Measurements from ENCODE around the gene CHDH.

Gene CHDH

DNA sequence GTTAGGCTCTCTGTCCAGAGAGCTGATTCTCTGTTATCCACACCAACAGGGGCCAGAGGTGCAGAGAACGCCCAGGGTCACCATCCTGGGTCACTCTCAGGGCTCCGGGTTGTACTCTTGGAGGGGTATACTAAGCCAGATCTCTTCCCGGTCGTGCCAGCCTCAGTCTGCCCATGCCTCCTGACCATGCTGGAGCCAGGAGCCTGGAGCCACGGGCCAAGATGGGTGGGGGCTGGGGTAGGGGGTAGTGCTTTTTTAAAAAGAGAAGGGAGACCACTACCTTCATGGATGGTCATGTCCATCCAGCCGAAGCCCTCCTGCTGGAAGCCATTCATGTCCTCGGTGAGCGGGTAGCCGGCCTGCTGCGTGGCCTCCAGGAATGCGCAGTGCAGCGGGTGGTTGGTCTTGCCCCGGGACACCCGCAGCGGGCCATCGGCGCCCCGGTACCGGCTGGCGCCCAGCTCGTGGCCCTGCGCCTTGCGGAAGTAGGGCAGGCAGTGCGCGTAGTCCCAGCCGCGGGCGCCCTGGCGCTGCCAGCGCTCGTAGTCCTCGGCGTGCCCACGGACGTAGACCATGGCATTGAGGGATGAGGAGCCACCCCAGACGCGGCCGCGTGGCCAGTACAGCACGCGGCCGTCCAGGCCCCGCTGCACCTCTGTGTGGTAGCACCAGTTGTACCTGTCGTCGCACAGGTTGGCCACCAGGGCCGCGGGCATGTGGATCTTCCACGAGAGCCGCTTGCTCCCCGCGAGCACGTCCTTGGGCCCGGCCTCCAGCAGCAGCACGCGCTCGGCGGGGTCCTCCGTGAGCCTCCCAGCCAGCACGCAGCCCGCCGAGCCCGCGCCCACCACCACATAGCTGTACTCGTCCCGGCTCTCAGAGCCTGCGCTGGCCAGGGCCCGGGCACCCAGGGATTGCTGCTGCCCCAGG, 22.9 kb downstream of the CHDH start:
- DNase-seq = no peak

DNA sequence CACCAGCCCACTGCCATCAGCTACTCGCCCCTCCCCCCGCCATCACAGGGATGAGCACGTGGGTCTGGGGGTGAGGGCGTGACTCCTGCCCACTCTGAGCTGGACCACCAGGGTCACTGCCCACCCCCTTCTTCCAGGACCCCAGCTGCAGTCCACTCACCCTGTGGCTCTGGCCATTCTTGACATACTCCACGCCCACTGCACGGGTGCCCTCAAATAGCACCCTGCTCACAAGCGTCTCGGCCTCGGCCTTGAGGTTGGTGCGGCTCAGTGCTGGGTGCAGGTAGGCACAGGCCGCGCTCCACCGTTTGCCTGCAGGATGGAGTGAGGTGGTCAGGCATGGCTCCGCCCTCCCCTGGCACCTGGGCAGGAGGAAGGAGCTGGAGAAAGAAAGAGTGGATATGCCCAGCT, 23.9 kb downstream of the CHDH start:
- no peak for DNase-seq

GRCh38 chr3:53821631-53822121, 24.5 kb downstream of the CHDH start:
- no peak for DNase-seq

DNA sequence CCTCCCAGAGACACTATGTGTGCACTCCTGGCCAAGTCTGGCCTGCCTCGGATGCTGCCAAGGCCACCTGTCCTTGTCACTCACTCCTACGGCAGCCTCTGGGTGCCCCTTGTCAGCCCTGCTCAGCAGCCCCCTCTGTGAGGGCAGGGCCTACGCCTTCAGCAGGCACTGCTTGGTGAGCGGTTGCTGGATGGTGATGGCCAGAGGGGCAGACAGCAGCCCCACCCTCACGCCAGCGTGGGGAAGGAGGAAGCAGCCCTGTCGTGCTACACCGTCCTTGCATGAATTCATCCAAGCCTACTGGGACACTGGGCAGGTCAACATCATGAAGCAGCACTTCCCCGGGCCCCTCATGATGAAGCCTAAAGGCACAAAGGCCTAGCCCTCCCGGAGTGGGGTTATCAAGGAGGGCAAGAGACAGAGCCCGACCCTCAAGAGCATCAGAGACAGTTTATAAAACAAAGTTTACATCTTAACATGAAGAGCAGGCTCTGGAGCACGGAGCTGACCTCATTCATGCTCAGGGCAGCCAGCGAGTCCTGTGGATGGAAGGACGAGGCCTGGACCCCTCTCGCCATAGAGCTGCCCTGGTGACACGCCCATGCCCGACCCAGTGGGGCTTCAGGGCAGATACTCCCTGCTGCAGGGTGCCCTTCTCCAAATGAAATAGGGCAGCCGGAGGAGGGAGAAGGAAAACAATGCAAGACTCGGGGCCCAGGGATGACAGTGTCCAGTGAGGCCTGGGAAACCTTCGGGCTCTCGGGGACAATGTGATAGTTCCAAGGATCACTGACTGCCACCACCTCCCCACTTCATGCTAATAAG, 25.3 kb downstream of the CHDH start:
- no peak for DNase-seq

DNA sequence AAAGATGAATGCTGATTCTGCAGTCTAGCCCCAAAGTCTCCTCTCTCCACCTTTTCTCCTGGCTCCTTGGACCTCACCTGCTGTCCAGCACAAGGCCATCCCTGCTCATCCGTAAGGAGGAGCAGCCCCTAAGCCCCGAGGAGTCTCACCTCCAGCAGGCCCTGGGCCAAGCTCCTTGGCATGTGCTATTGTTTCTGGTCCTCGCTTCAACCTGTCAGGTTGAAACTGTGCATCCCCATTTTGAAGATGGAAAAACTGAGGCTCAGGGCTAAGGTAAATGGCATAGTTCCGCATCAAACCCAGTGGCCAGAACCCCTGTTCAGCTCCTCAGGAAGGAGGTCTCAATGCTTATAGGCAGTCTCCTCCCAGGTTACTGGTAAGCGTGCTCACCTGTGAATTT, 26.1 kb downstream of the CHDH start:
- DNase-seq = no peak

GRCh38 chr3:53819163-53819868, 26.9 kb downstream of the CHDH start:
- DNase-seq = no peak

DNA sequence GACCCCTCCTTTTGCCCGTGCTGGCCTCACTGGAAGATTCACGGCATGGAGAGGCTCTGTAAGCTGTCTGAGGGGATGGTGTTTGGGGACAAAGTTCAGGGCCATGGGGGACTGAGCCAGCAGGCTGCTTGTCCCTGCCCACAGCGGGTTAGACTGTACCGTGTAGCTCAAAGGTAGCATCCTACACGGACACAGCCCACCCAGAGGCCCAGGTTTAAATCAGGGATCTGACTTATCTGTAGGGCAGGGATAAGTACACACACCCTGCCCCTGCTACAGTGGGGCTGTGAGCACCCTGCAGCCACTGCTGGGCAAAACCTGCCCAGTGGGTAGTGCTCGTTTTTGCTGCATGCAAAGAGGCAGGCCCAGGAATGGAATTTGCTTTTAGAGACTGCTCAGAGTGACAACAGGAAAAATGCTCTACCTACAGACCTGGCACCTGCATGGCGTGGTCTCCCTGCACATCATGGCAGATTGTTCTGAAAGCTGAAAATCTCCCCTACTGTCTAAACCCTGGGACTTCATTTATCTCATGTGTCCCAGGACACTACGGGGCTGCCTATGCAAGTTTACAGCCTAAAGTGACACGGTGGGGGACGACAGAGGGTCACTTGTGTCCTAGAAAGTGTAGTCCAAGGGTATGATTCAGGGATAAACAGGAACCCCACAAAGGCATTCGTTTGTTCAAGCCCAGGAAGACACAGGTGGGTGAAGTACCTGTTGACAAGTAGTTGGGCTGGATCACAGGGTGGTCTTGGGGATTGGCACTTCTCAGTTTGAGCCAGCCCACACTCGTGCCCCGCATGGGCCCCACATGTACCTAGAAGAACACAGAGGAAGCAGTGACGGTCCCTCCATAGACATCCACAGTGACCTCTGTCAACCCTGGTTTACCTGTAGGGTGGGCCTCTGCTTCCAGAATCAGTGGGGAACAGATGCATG, 27.7 kb downstream of the CHDH start:
- DNase-seq = no peak

- DNase-seq = no peak
Observed at GRCh38 chr3:53817809-53818208, 28.4 kb downstream of the CHDH start.

GRCh38 chr3:53817211-53817610, 29.0 kb downstream of the CHDH start:
- DNase-seq = no peak

GRCh38 chr3:53816425-53816824, 29.8 kb downstream of the CHDH start:
- no peak for DNase-seq

- DNase-seq = no peak
Observed at GRCh38 chr3:53815651-53816050, 30.6 kb downstream of the CHDH start.

- DNase-seq = no peak
Observed at GRCh38 chr3:53815067-53815466, 31.2 kb downstream of the CHDH start.

DNA sequence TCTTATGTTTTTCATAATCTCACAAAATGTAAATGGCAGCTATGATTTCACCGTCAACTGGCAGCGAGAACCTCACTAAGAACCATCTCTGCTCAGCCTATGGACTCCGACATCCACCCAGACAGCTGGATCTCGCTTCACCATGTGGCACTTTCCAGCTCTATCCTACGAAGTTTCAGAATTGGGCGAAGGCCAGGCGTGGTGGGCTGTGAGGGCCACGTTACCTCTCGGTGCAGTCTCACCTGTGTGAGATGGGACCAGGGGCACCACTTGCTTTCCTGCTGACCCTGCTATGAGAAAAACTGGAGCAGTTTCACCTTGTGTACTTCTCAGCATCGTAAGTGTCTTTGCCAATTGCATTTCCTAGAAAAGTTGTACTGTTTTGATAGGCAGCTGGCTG, 32.3 kb downstream of the CHDH start:
- no peak for DNase-seq

DNA sequence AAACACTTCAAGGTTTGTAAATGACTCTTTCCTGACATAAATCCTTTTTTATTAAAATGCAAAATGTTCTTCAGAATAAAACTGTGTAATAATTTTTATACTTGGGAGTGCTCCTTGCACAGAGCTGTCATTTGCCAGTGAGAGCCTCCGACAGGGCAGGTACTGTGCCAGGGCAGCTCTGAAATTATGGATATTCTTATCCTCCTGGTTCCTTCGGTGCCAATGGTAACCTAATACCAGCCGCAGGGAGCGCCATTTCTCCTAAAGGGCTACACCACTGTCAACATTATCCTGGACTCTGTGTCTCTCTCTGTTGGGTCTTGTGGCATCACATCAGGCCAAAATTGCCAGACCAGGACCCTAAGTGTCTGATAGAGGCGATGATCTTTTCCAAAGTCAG, 33.0 kb downstream of the CHDH start:
- no peak for DNase-seq

DNA sequence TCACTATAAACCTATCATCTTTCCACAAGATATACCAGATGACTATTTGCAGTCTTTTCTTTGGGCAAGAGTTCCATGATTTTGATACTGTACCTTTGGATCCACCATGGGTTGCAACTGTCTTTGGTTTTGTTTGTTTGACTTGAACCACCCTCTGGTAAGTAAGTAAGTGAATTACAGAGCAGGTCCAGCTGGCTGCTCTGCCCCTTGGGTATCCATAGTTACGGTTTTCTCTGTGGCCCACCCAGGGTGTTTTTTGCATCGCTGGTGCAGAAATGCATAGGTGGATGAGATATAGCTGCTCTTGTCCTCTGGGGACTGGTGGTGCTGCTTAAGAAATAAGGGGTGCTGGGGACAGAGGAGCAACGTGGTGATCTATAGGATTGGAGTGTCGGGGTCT, 33.8 kb downstream of the CHDH start:
- no peak for DNase-seq

DNA sequence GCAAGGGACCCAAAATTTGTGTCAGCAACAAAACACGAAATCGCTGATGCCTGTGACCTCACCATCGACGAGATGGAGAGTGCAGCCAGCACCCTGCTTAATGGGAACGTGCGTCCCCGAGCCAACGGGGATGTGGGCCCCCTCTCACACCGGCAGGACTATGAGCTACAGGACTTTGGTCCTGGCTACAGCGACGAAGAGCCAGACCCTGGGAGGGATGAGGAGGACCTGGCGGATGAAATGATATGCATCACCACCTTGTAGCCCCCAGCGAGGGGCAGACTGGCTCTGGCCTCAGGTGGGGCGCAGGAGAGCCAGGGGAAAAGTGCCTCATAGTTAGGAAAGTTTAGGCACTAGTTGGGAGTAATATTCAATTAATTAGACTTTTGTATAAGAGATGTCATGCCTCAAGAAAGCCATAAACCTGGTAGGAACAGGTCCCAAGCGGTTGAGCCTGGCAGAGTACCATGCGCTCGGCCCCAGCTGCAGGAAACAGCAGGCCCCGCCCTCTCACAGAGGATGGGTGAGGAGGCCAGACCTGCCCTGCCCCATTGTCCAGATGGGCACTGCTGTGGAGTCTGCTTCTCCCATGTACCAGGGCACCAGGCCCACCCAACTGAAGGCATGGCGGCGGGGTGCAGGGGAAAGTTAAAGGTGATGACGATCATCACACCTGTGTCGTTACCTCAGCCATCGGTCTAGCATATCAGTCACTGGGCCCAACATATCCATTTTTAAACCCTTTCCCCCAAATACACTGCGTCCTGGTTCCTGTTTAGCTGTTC, 34.9 kb downstream of the CHDH start:
- DNase-seq = no peak

DNA sequence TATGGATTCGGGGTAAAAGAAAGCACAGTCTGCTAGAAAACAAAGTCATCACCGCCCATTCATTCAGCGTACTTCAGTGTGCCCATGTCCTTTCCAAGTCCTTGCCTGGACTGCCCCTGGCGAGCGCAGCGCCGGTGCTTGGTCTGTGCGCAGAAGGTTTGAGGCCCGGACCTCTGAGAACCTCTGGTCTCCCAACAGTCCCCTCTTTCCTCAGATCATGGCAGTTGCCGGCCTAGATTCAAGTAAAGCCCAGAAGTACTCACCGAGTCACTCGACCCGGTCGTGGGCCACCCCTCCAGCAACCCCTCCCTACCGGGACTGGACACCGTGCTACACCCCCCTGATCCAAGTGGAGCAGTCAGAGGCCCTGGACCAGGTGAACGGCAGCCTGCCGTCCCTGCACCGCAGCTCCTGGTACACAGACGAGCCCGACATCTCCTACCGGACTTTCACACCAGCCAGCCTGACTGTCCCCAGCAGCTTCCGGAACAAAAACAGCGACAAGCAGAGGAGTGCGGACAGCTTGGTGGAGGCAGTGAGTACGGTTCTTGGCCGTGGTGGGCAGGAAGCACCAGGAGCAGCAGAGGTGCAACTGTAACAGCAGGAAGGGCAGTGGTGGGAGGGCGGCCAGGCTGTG, 36.3 kb downstream of the CHDH start:
- DNase-seq = no peak

DNA sequence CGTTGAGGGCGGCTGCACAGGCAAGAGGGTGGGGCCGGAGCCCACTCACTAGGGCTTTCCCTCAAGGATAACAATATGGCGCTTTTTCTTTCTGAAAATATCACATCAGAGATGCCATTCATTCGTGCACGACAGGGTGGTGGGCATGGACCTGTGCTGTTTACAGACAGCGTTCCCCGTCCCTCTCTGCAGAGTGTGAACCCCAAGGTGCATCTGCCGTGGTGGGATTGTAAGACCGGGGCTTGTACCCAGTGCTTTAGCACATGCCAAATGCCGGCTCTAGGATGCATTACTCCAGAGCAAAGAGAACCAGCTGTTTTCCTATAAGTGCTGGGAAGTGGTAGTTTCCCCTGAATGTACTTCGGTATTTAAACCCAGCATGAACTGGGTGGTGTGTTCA, 37.0 kb downstream of the CHDH start:
- DNase-seq = no peak

GRCh38 chr3:53808496-53808895, 37.7 kb downstream of the CHDH start:
- DNase-seq = no peak

DNA sequence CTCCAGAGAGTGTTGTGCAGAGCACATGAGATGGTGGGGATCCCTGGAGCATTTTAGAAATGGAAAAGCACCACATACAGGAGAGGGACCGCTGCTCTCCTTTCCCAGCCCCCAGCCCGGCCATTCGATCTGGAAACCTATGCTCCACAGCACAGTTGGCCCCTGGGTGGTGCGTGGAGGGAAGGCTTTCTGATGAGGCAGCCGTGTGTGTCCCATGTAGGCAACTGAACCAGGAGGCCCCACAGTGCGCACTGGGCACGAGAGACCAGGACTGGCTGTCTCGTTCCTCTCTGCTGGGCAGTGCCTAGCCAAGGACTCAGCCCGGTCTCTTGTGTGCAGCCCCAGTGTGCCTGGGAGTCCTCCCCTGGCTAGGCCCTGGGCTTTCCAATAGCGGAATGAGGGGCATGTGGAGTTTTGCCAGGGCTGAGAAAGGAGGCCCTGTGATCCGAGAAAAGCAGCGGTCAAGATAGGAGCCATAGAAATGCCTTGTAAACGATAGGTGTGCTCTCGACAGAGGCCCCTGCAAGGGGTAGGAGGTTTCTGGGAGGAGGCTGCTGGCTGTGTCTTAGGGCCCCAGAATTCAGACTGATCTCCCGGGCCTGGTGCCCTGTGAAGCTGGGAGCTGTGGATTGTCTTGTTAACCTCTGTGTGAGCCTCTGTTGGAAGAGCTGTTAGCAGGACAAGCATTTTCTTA, 39.0 kb downstream of the CHDH start:
- DNase-seq = no peak

Data from NCI-H1694 treated with DMSO at 0.1 percent for 48 hours (cell line).